HUES48 (cell line): ENCODE measurements around the gene RRAGC.

ENCODE experiments used
- H3K27ac ChIP-seq: one replicate; pipeline ENCODE4 v1.7.0; 2013; ENCODE audit warnings: low read depth, low read length, inconsistent platforms
- H3K27me3 ChIP-seq: 2 replicates; pipeline ENCODE4 v1.6.1; 2013; ENCODE audit warnings: mild to moderate bottlenecking, low read length; ENCODE audit not compliant: control insufficient read depth, insufficient read depth
- H3K36me3 ChIP-seq: 2 replicates; pipeline ENCODE4 v1.6.1; 2013; ENCODE audit warnings: low read length; ENCODE audit not compliant: control insufficient read depth, insufficient read depth
- H3K4me1 ChIP-seq: 2 replicates; pipeline ENCODE4 v1.6.1; 2013; ENCODE audit warnings: mild to moderate bottlenecking, low read length; ENCODE audit not compliant: control insufficient read depth, insufficient read depth
- H3K4me3 ChIP-seq: 2 replicates; pipeline ENCODE4 v1.5.1; 2013; ENCODE audit warnings: mild to moderate bottlenecking, low read depth, low read length
- H3K9ac ChIP-seq: 2 replicates; pipeline ENCODE4 v1.6.1; 2013; ENCODE audit warnings: mild to moderate bottlenecking, low read depth, low read length, moderate library complexity
- H3K9me3 ChIP-seq: 2 replicates; pipeline ENCODE4 v1.6.1; 2013; ENCODE audit warnings: low read length; ENCODE audit not compliant: control insufficient read depth, insufficient read depth

The RRAGC gene

GRCh38 chr1:38793299-38793698, 66.3 kb downstream of the RRAGC start:
- Histone ChIP-seq H3K27ac (no peak overlapping the region), H3K27me3 (no peaks in the 10 kb centered on the region), H3K4me1 (peaks cover 10% of the 10 kb centered on the region; the same call in 1 of the 2 replicates), H3K9me3 (no peaks in the 10 kb centered on the region), H3K4me3 (no peak overlapping the region), H3K9ac (no peak overlapping the region), H3K36me3 (no peaks in the 10 kb centered on the region)

- no peak overlapping the region for H3K4me3 ChIP-seq
- H3K36me3 ChIP-seq: no peaks in the 10 kb centered on the region
- H3K27me3 ChIP-seq: no peaks in the 10 kb centered on the region
- no peak overlapping the region for H3K27ac ChIP-seq
- H3K9ac ChIP-seq: no peak overlapping the region
- no peaks in the 10 kb centered on the region for H3K9me3 ChIP-seq
- H3K4me1 ChIP-seq: peaks cover 21% of the 10 kb centered on the region
Measured at GRCh38 chr1:38791892-38792291, 67.7 kb downstream of the RRAGC start.

- no peak overlapping the region for H3K4me3 ChIP-seq
- no peaks in the 10 kb centered on the region for H3K9me3 ChIP-seq
- no peak overlapping the region for H3K27ac ChIP-seq
- peaks cover 21% of the 10 kb centered on the region for H3K4me1 ChIP-seq
- H3K9ac ChIP-seq: no peak overlapping the region
- H3K36me3 ChIP-seq: no peaks in the 10 kb centered on the region
- H3K27me3 ChIP-seq: no peaks in the 10 kb centered on the region
Measured at GRCh38 chr1:38791164-38791515, 68.4 kb downstream of the RRAGC start.

- H3K9ac ChIP-seq: no peak overlapping the region
- no peaks in the 10 kb centered on the region for H3K36me3 ChIP-seq
- H3K4me3 ChIP-seq: no peak overlapping the region
- H3K27me3 ChIP-seq: no peaks in the 10 kb centered on the region
- no peak overlapping the region for H3K27ac ChIP-seq
- peaks cover 23% of the 10 kb centered on the region for H3K4me1 ChIP-seq
- no peaks in the 10 kb centered on the region for H3K9me3 ChIP-seq
Measured at GRCh38 chr1:38790422-38791163, 69.0 kb downstream of the RRAGC start.

GRCh38 chr1:38789498-38790169, 69.9 kb downstream of the RRAGC start:
- Histone ChIP-seq H3K9ac (no peak overlapping the region), H3K4me1 (peaks cover 28% of the 10 kb centered on the region), H3K36me3 (no peaks in the 10 kb centered on the region), H3K4me3 (no peak overlapping the region), H3K27me3 (no peaks in the 10 kb centered on the region), H3K9me3 (no peaks in the 10 kb centered on the region), H3K27ac (no peak overlapping the region)

GRCh38 chr1:38788341-38789336, 70.9 kb downstream of the RRAGC start:
- Histone ChIP-seq H3K27me3 (no peaks in the 10 kb centered on the region), H3K4me1 (peaks cover 28% of the 10 kb centered on the region), H3K27ac (no peak overlapping the region), H3K9ac (no peak overlapping the region), H3K36me3 (no peaks in the 10 kb centered on the region), H3K4me3 (no peak overlapping the region), H3K9me3 (no peaks in the 10 kb centered on the region)
